ENCODE results near the gene RIOK3. TPM values are rescaled to one million over a fixed set of nuclear protein-coding genes. Genes with fewer than 3 reads are reported as not detected.
A peak's percentile ranks its signal among the peaks of the same experiment; 100 is the strongest.
"Not testable (repeated sequence)": the region's sequence is repeated elsewhere in the genome, so short reads cannot be mapped to it uniquely, and the experiment has no call there.

Gene RIOK3
- total RNA-seq, 1 donor from 2014 or later = 51.4 TPM

DNA sequence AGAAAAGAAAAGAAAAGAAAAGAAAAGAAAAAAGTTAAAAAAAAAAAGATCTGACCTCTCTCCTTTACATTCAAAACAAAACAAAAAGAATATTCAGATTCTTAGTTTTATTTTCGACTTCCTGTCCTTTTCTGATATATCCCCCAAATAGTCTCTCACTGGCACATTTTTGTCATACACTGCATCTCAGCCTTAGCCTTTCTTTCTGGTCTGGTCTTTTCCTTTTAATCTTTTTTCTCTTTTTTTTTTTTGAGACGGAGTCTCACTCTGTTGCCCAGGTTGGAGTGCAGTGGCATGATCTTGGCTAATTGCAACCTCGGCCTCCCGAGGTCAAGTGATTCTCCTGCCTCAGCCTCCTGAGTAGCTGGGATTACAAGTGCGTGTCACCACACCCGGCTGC, 1.6 kb upstream of the RIOK3 start:
- no peak for DNase-seq

GRCh38 chr18:23452347-23452727, 750 bp upstream of the RIOK3 start:
- DNase-seq = no peak

- DNase-seq = peak; percentile 51
Measured at GRCh38 chr18:23453680-23454058, 582 bp downstream of the RIOK3 start.

DNA sequence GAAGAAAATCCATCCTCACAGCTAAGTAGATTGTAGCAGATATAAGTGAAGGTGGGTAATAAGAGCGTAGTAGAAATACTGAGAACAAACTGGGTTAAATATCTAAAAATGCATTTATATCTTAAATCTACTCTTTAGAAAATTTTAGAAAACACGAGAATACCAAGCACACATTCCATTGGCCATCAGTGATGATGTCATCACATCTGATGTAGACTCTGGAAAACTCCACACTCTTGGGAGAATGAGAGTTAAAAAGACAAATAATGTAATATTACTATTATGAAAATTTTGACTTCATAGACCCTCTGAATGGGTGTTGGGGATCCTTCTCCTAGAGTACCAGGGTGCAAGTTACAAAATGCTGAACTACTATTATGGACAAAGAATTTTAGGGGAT, 3.7 kb downstream of the RIOK3 start:
- DNase-seq = no peak

- DNase-seq = peak; percentile 30
Measured at GRCh38 chr18:23458830-23459529, 5.9 kb downstream of the RIOK3 start.

- no peak for DNase-seq
Measured at GRCh38 chr18:23459530-23459921, 6.4 kb downstream of the RIOK3 start.

DNA sequence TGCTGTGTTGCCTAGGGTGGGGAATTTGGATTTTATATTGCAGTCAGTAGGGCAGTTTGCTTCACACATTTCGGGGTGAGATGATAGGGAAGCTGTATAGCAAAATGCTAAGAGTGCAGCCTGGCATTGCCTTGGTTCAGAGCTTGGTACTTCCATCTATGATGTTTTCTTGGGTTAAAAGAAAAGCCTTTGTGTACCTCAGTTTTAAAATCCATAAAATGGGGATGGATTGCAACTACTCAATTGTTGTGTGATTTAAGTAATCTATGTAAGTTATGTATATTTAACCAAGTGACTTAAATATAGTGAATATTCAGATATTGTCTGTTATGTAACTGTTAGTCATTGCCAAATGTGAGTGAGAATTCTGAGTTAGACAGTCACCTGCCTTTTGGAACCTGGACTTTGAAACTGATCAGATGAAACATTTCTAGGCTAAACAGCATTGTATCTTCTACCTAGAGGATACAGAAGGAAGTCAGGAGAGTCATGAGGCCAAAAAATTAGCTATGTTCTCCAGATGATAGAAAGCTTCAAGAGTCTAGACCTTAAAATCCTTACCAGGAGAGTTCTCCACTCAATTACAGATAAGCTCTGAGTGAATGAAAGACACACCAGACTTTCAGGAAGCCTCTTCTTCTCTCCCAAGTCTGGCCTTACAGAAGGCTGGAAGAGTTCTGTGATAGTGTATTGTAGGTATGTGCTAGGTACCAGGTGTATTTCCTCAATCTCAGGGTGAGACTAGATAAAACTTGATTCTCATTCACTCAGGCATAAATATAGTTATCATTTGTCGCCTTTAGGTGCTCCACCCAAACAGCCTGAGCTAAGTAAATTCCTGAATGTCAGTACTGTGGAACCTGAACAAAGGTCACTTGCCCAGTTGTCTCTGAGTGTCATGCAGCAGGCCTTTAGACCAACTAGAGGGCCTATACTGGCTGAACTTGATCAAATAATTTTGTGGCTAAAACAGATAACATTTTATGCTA, 7.5 kb downstream of the RIOK3 start:
- DNase-seq = no peak

DNA sequence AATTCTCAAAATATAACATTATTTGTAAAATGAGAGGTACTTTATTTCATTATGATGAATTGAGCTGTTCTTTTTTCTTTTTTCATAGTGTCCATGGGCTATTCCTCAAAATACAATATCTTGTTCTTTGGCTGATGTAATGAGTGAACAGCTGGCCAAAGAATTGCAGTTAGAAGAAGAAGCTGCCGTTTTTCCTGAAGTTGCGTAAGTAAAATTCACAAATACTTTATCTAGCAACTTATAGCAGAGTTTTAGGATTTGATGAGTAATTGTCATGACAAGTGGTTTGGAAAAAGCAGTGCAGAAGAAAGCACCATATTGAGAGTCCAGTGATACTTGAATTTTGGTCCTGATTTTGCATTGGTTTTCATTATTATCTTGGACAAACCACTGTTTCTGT, 9.8 kb downstream of the RIOK3 start:
- DNase-seq = no peak

- no peak for DNase-seq
Measured at GRCh38 chr18:23468753-23469459, 15.8 kb downstream of the RIOK3 start.

- DNase-seq = no peak
Measured at GRCh38 chr18:23470620-23471387, 17.7 kb downstream of the RIOK3 start.

GRCh38 chr18:23471486-23471885, 18.4 kb downstream of the RIOK3 start:
- DNase-seq = no peak

- DNase-seq = no peak
Measured at GRCh38 chr18:23479829-23480505, 26.9 kb downstream of the RIOK3 start.

- no peak for DNase-seq
Measured at GRCh38 chr18:23484561-23485182, 31.6 kb downstream of the RIOK3 start.

DNA sequence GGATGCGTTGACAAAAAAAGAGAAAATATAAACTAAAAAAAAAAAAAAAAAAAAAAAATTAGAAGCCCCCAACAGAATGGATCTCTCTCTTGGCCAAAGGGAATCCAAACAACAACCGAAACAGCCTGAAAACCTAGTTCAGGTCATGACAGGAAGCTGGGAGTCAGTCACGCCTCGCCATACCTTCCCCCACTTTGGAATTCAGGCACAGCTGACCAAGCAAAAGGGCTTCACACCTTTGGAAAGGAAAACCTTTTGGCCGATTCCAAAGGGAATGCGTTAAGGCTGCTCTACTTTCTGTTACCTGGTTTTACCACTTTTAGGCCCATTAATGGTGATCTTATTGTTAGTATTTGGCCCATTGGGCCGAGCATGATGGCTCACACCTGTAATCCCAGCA, 32.3 kb downstream of the RIOK3 start:
- DNase-seq = no peak

DNA sequence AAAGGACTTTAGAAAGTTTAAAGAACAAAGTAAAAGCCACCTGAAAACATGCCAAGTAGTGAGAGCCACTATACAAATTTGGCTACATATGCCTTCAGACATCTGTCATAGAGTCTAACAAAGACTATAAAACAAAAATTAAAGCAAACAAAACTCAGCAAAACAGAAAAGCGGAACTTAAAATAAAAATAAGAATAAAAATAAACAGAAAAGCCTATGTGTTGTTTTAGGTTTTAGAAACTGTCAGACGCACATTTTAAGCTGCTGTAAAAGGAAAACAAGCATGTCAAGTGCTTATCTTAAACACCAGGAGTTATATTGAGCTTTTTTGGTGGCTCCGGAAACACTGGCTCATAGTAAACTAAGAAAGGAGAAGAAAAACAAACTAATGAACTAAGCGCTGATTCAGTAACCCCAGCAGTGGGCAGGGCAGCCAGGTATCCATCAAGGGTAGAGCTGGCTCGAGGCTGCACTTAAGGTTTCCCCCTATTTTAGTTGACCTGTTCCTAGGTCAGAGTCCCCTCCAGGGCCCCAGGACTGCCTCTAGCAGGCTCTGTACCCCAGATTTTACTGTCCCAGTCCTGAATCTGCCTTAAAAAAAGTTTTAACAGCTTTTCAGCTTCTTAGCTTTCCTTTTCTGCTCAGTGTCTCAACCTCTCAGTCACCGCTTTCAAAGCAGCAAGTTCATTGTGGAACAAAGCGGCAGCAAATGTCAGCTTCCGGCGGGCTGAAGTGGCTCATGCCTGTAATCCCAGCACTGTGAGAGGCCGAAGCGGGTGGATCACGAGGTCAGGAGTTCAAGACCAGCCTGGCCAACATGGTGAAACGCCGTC, 34.9 kb downstream of the RIOK3 start:
- DNase-seq = peak; percentile 60

- DNase-seq = not testable (repeated sequence)
Measured at GRCh38 chr18:23489586-23489985, 36.5 kb downstream of the RIOK3 start.

- no peak for DNase-seq
Measured at GRCh38 chr18:23493654-23494053, 40.6 kb downstream of the RIOK3 start.

- DNase-seq = no peak
Measured at GRCh38 chr18:23494992-23495391, 41.9 kb downstream of the RIOK3 start.

DNA sequence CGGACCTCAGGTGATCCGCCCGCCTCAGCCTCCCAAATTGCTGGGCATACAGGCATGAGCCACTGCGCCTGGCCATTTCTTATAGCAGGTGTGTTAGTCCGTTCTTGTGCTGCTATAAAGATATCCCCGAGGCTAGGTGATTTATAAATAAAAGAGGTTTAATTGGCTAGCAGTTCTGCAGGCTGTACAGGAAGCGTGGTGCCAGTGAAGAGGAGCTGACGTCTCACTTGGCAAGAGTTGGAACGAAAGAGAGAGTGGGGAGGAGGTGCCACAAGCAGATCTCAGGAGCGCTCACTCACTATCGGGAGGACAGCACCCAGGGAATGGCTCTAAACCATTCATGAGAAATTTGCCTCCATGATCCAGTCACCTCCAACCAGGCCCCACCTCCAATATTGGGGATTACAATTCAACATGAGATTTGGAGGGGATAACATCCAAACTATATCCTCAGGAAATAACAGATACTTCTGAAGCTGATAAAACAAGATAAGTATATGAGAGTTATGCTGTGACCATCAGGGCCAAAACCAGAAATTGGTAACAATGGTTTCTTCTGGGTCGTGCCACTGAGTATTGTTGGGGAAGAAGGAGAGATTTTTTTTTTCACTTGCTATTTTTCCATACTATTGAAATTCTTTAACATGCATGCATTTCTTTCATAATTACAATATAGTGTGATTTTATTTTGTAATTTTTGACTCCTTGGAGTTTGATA, 42.8 kb downstream of the RIOK3 start:
- DNase-seq = no peak

DNA sequence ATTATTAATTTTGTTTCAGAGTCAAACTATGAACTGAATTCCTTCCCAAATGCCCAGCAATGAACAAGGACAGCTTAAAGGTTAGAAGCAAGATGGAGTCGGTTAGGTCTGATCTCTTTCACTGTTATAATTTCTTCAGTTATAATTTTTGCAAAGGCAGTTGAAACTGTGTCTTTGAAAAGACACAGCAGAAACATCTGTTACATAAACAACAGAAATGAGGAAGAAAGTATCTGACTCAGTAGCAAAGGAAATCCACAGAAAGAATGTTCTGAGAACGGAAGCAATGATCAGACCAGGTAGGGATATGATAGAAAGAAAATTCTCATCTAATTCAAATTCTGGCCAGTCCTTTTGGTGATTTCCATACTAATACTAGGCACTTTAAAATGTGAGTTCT, 45.0 kb downstream of the RIOK3 start:
- no peak for DNase-seq
